ENCODE data around the gene MTRFR. TPM values are rescaled to one million over a fixed set of nuclear protein-coding genes. Genes with fewer than 3 reads are reported as not detected.

The MTRFR gene
- total RNA-seq, 1 experiment from 2014 or later = 21.0 TPM

- Histone ChIP-seq H3K36me3 (ENCODE audit: control insufficient read depth, insufficient read depth, low read length) (peaks cover 2% of the 10 kb centered on the region), H3K4me1 (no peaks in the 10 kb centered on the region), H3K9me3 (no peaks in the 10 kb centered on the region), H3K4me3 (ENCODE audit: low read depth, low read length) (no peak overlapping the region), H3K27me3 (replicated peaks; ENCODE audit: control insufficient read depth, insufficient read depth, low read length) (no peaks in the 10 kb centered on the region)
- Mint-ChIP-seq H3K4me1 (ENCODE audit: low read depth, unreplicated experiment) (no peaks in the 10 kb centered on the region), H3K27me3 (ENCODE audit: insufficient read depth, unreplicated experiment) (no peaks in the 10 kb centered on the region), H3K9me3 (ENCODE audit: unreplicated experiment) (no peaks in the 10 kb centered on the region), H3K4me3 (ENCODE audit: unreplicated experiment) (no peak overlapping the region), H3K36me3 (ENCODE audit: insufficient read depth, unreplicated experiment) (peaks cover 93% of the 10 kb centered on the region), H3K27ac (ENCODE audit: unreplicated experiment) (no peak overlapping the region)
- intact Hi-C loops (cut with micrococcal nuclease; ENCODE audit: unreplicated experiment) = no loop called here
- no TSS peak for BruUV-seq (replicated peaks)
- no peak for TF ChIP-seq CTCF (IDR thresholded peaks at IDR 0.05; ENCODE audit: insufficient read depth in 1 of 2, low read depth in 1 of 2, low read length in 1 of 2, severe bottlenecking in 1 of 2, unreplicated experiment in 1 of 2)
- ChIA-PET POLR2A (no interaction called here), CTCF (no interaction called here)
- no peak for DNase-seq
Observed at GRCh38 chr12:123306200-123306599, 73.0 kb downstream of the MTRFR start.

Other genes with a start within 250 kb of the MTRFR start
- 10.6 TPM in 2 replicates for gene PITPNM2, start 82.3 kb upstream of the MTRFR start, total RNA-seq (2022)
- gene MPHOSPH9, start 295 bp upstream of the MTRFR start, total RNA-seq (2022) = 41.1 and 43.1 TPM in 2 replicates
- 81.2 and 86.8 TPM in 2 replicates for gene CDK2AP1, start 38.4 kb downstream of the MTRFR start, total RNA-seq (2022)
- 53.8 and 54.9 TPM in 2 replicates for gene SBNO1, start 131.4 kb downstream of the MTRFR start, total RNA-seq (2022)
- gene KMT5A, start 150.7 kb downstream of the MTRFR start, total RNA-seq (2022) = 64.6 and 79.2 TPM in 2 replicates
- gene RILPL2, start 203.2 kb downstream of the MTRFR start, total RNA-seq (2022) = 3.1 and 3.2 TPM in 2 replicates
- gene SNRNP35, start 224.7 kb downstream of the MTRFR start, total RNA-seq (2022) = 22.0 and 22.7 TPM in 2 replicates